H1 (cell line): ENCODE results near the gene DDX47. TPM values are rescaled to one million over a fixed set of nuclear protein-coding genes. Genes with fewer than 3 reads are reported as not detected.
A peak's percentile ranks its signal among the peaks of the same experiment; 100 is the strongest.

Source experiments
- BACH1 ChIP-seq: IDR thresholded peaks from 2 replicates; pipeline ENCODE4 v1.6.1; 2012; ENCODE audit warnings: low read length, improper control_type of control experiment
- CBX8 ChIP-seq: fragments of 300-800, 300-1000 bp; sonication (generic); IDR thresholded peaks from 2 replicates; pipeline ENCODE4 v1.7.1; 2016; ENCODE audit warnings: low read depth, low read length, borderline replicate concordance
- CHD7 ChIP-seq: fragments of 300-600 bp; sonication (generic); IDR thresholded peaks from 2 replicates; pipeline ENCODE4 v1.7.1; 2012; ENCODE audit warnings: low read length, moderate library complexity, mild to moderate bottlenecking, inconsistent platforms; ENCODE audit not compliant: insufficient replicate concordance
- KDM4A ChIP-seq: IDR thresholded peaks from one replicate; pipeline ENCODE4 v1.7.1; 2012; ENCODE audit warnings: low read depth, mild to moderate bottlenecking, moderate library complexity, low read length, inconsistent platforms; ENCODE audit not compliant: severe bottlenecking
- MAFK ChIP-seq: IDR thresholded peaks from 2 replicates; pipeline ENCODE4 v1.6.1; 2012; ENCODE audit warnings: low read depth, mild to moderate bottlenecking, improper control_type of control experiment, low read length
- POLR2A ChIP-seq, 2 experiments: IDR thresholded peaks; 1 replicate in 1 of 2; 2 replicates in 1 of 2; pipeline ENCODE4 v1.6.1; 2011; ENCODE audit warnings: low read depth in 2 of 2, low read length in 2 of 2, mild to moderate bottlenecking in 2 of 2; ENCODE audit errors: control extremely low read depth in 1 of 2
- POU5F1 ChIP-seq: IDR thresholded peaks from 2 replicates; pipeline ENCODE4 v1.6.1; 2011; ENCODE audit warnings: low read depth, mild to moderate bottlenecking, low read length, moderate library complexity
- SP2 ChIP-seq: IDR thresholded peaks from 2 replicates; pipeline ENCODE4 v1.6.1; 2012; ENCODE audit warnings: mild to moderate bottlenecking, low read length, inconsistent platforms
- polyA plus RNA-seq, 7 experiments: library from polyadenylated mRNA; depleted of rRNA in 3 of 7; stranded (reverse) in 5 of 7; unstranded in 2 of 7; fragments of >200 nt in 5 of 7; fragments of 200-250 nt in 2 of 7; gene quantifications; 1 replicate in 5 of 7; 2 replicates in 1 of 7; 4 replicates in 1 of 7; pipeline versions ENCODE4 v1.2.1 to v1.2.3, GENCODE V29; 2011 to 2013; ENCODE audit warnings: missing spikeins in 2 of 7, mixed read lengths in 2 of 7
- total RNA-seq: library from RNA; stranded (reverse); fragmentation: NEBNext Ultra II Directional; extraction: Animal tissue kit (Norgen Biotek cat#: 25700); gene quantifications from 2 replicates; pipeline ENCODE4 v1.2.1, GENCODE V29; 2021
- TF ChIP-seq, protein P1 (sequence below): IDR thresholded peaks from 2 replicates; pipeline ENCODE4 v1.6.1; 2011; ENCODE audit warnings: low read length, improper control_type of control experiment

Gene DDX47
- total and polyA plus RNA-seq, 2 of the 8 experiments (the other 6 are each of a cell fraction or from before 2014, with no cell fraction given): 54.4 to 74.2 TPM

DNA sequence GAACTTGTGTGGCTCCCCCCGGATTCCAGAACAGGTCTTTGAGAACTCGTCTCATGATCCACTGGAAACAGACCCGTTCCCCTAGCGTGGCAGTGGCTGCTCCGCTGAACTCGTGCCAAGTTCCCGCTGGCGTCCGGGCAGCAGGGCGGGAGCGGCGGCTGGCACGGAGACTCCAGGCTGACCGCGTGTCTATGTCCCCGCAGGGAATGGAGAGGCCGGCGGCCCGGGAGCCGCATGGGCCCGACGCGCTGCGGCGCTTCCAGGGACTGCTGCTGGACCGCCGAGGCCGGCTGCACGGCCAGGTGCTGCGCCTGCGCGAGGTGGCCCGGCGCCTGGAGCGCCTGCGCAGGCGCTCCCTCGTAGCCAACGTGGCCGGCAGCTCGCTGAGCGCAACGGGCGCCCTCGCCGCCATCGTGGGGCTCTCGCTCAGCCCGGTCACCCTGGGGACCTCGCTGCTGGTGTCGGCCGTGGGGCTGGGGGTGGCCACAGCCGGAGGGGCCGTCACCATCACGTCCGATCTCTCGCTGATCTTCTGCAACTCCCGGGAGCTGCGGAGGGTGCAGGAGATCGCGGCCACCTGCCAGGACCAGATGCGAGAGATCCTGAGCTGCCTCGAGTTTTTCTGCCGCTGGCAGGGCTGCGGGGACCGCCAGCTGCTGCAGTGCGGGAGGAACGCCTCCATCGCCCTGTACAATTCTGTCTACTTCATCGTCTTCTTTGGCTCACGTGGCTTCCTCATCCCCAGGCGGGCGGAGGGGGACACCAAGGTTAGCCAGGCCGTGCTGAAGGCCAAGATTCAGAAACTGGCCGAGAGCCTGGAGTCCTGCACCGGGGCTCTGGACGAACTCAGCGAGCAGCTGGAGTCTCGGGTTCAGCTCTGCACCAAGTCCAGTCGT is 26.2 kb upstream of the DDX47 start (continued):
- TF ChIP-seq KDM4A (peak; percentile 90), CBX8 (no peak), SP2 (no peak), POU5F1 (no peak), BACH1 (no peak), POLR2A (IDR thresholded peaks at IDR 0.05; ENCODE audit: control extremely low read depth in 1 of 2, low read depth in 2 of 2, low read length in 2 of 2) (peak in 1 of 2 experiments; percentile 43; a peak in 1 of 3 replicates), CHD7 (no peak), MAFK (no peak)
- TF ChIP-seq, protein P1, sequence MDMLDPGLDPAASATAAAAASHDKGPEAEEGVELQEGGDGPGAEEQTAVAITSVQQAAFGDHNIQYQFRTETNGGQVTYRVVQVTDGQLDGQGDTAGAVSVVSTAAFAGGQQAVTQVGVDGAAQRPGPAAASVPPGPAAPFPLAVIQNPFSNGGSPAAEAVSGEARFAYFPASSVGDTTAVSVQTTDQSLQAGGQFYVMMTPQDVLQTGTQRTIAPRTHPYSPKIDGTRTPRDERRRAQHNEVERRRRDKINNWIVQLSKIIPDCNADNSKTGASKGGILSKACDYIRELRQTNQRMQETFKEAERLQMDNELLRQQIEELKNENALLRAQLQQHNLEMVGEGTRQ: no peak
